ENCODE measurements around the gene LTA4H.

LTA4H gene

DNA sequence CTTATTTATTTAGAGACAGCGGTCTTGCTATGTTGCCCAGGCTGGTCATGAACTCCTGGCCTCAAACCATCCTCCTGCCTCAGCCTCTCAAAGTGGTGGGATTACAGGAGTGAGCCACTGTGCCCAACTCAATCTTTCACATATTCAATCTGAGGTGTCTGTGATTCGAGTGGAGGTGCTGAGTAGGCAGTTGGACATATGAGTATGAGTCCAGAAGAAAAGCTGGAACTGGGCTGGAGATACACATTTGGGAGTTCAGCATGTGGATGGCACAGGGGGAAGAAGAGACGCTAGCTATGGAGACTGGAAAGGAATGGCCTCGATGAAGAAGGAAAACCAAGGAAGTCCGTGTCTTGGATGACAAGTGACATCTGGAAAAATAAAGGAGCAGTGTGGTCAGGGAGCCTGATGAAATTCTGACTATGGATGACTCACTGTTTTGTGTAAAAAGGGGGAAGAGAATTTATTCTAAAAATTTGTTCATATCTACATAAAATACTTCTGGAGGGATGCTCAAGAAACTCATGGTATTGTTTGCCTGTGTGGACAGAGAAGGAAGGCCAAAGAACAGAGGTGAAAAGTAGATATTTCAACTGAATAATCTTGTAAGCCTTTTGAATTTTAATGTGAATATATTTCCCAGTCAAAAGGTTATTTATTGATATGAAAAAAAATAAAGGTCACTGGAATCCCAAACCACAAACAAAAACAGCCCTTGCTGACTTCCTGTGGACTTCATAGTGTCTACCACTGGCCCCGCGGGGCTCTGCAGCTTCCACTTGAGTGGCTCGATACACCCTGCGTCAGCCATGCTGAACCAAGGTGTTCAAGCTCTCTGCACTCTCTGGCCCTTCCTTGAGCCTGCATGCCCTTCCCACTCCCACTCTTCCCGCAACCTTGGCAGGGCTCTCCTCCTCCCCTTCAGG, 8.9 kb upstream of the LTA4H start:
- Histone ChIP-seq H3K4me3 (ENCODE audit: low read length, poor library complexity, severe bottlenecking) (no peak overlapping the region), H3K27me3 (ENCODE audit: insufficient read depth, low read length, poor library complexity, severe bottlenecking) (no peaks in the 10 kb centered on the region)

DNA sequence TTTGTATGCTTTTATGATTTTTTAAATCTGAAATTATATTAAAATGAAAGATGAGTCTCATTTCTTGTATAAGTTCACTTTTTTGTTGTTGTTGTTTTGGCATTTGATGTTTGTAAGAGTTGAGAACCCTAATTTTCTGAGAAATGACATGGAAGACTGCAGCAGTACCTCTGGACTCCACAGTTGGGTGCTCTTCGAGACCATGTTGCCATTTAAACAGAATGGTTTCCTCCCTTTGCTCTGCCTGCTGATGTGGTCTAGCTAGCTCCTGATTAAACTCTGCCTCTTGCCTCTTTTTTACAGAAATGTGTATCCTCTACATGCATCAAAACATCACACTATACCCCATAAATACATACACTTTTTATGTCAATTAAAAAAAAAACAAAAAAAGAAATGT, 5.8 kb upstream of the LTA4H start:
- Histone ChIP-seq H3K9ac (ENCODE audit: low read depth, low read length, poor library complexity, severe bottlenecking) (no peak overlapping the region), H3K79me2 (ENCODE audit: insufficient read depth, low read length) (no peaks in the 10 kb centered on the region), H2AFZ (ENCODE audit: low read length) (no peak overlapping the region), H3K4me1 (ENCODE audit: insufficient read depth, low read length, poor library complexity, severe bottlenecking) (peaks cover 14% of the 10 kb centered on the region), H3K9me3 (ENCODE audit: insufficient read depth, low read depth, low read length) (no peaks in the 10 kb centered on the region), H3K9me2 (replicated peaks; ENCODE audit: low read depth, low read length) (no peaks in the 10 kb centered on the region), H3K36me3 (ENCODE audit: insufficient read depth, low read length) (no peaks in the 10 kb centered on the region), H4K20me1 (ENCODE audit: insufficient read depth, low read length, poor library complexity, severe bottlenecking) (no peaks in the 10 kb centered on the region), H3K27me3 (ENCODE audit: insufficient read depth, low read length, poor library complexity, severe bottlenecking) (no peaks in the 10 kb centered on the region), H3F3A (ENCODE audit: low read depth) (no peaks in the 10 kb centered on the region), H3K4me2 (ENCODE audit: low read depth, low read length, poor library complexity, severe bottlenecking) (no peak overlapping the region), H3K4me3 (ENCODE audit: low read length, poor library complexity, severe bottlenecking) (no peak overlapping the region)
- TF ChIP-seq, protein P1, sequence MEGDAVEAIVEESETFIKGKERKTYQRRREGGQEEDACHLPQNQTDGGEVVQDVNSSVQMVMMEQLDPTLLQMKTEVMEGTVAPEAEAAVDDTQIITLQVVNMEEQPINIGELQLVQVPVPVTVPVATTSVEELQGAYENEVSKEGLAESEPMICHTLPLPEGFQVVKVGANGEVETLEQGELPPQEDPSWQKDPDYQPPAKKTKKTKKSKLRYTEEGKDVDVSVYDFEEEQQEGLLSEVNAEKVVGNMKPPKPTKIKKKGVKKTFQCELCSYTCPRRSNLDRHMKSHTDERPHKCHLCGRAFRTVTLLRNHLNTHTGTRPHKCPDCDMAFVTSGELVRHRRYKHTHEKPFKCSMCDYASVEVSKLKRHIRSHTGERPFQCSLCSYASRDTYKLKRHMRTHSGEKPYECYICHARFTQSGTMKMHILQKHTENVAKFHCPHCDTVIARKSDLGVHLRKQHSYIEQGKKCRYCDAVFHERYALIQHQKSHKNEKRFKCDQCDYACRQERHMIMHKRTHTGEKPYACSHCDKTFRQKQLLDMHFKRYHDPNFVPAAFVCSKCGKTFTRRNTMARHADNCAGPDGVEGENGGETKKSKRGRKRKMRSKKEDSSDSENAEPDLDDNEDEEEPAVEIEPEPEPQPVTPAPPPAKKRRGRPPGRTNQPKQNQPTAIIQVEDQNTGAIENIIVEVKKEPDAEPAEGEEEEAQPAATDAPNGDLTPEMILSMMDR (conservative IDR thresholded peaks at IDR 0.05; ENCODE audit: low read length), result peak; percentile 32; the same call in 1 of the 2 replicates
- no peak for TF ChIP-seq EZH2phosphoT487 (IDR thresholded peaks at IDR 0.05; ENCODE audit: borderline replicate concordance)

More for the DNA sequence above, 8.9 kb upstream of the LTA4H start:
- Histone ChIP-seq H3K4me2 (ENCODE audit: low read depth, low read length, poor library complexity, severe bottlenecking) (no peak overlapping the region), H3K36me3 (ENCODE audit: insufficient read depth, low read length) (no peaks in the 10 kb centered on the region), H3K9me2 (replicated peaks; ENCODE audit: low read depth, low read length) (no peaks in the 10 kb centered on the region), H3K79me2 (ENCODE audit: insufficient read depth, low read length) (no peaks in the 10 kb centered on the region), H3K4me1 (ENCODE audit: insufficient read depth, low read length, poor library complexity, severe bottlenecking) (peaks cover 15% of the 10 kb centered on the region), H4K20me1 (ENCODE audit: insufficient read depth, low read length, poor library complexity, severe bottlenecking) (no peaks in the 10 kb centered on the region), H3K9me3 (ENCODE audit: insufficient read depth, low read depth, low read length) (no peaks in the 10 kb centered on the region), H3K9ac (ENCODE audit: low read depth, low read length, poor library complexity, severe bottlenecking) (no peak overlapping the region), H3F3A (ENCODE audit: low read depth) (no peaks in the 10 kb centered on the region), H2AFZ (ENCODE audit: low read length) (peak overlapping the region; percentile 33; the same call in 1 of the 2 replicates)
- TF ChIP-seq, protein P1 (conservative IDR thresholded peaks at IDR 0.05; ENCODE audit: low read length), result no peak
- no peak for TF ChIP-seq EZH2phosphoT487 (IDR thresholded peaks at IDR 0.05; ENCODE audit: borderline replicate concordance)

DNA sequence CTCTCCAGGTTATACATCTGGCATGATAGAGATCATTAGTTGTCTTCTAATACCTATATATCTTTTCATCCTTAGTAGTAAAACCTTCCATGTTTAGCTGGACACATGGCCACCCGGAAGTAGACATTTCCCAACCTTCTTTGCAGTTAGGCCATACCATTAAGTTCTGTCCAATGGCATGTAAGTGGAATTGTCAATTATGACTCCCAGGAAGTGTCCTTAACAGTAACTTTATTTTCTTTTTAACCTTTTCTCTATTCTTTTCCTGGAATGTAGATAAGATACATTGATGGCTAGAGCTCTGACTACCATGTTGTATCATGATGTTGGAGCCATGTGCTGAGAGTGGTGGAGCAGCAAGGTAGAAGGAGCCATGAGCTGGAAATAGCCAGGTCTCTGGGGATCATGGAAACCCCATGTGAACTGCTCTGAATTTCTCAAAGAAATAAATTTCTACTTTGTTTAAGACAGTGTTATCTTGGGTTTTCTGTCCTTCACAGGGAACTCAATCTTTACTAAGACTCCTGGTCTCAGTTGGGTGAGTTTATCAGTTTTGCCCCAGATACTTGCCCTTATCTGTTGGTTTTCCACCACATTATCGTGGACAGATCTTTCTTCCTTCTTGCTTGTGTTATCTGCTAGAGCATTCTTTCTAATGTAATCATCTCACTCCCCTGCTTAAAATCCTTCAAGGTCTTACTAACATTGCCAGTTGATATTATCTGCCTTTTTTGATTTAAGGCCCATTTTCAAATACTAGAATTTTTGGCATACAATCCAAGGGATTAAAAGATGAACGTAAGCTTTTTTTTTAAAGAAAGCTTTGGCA, 5.1 kb upstream of the LTA4H start:
- no peak overlapping the region for H2AFZ ChIP-seq (ENCODE audit: low read length)
- no peaks in the 10 kb centered on the region for H4K20me1 ChIP-seq (ENCODE audit: insufficient read depth, low read length, poor library complexity, severe bottlenecking)
- H3K27me3 ChIP-seq (ENCODE audit: insufficient read depth, low read length, poor library complexity, severe bottlenecking), result no peaks in the 10 kb centered on the region
- no peak overlapping the region for H3K4me2 ChIP-seq (ENCODE audit: low read depth, low read length, poor library complexity, severe bottlenecking)
- H3K4me3 ChIP-seq (ENCODE audit: low read length, poor library complexity, severe bottlenecking), result no peak overlapping the region
- H3K79me2 ChIP-seq (ENCODE audit: insufficient read depth, low read length), result no peaks in the 10 kb centered on the region
- no peaks in the 10 kb centered on the region for H3K36me3 ChIP-seq (ENCODE audit: insufficient read depth, low read length)
- no peaks in the 10 kb centered on the region for H3K9me3 ChIP-seq (ENCODE audit: insufficient read depth, low read depth, low read length)
- H3K9me2 ChIP-seq (replicated peaks; ENCODE audit: low read depth, low read length), result no peaks in the 10 kb centered on the region
- H3F3A ChIP-seq (ENCODE audit: low read depth), result no peaks in the 10 kb centered on the region
- TF ChIP-seq, protein P1 (conservative IDR thresholded peaks at IDR 0.05; ENCODE audit: low read length), result no peak
- no peak for TF ChIP-seq EZH2phosphoT487 (IDR thresholded peaks at IDR 0.05; ENCODE audit: borderline replicate concordance)
- H3K4me1 ChIP-seq (ENCODE audit: insufficient read depth, low read length, poor library complexity, severe bottlenecking), result peaks cover 17% of the 10 kb centered on the region
- no peak overlapping the region for H3K9ac ChIP-seq (ENCODE audit: low read depth, low read length, poor library complexity, severe bottlenecking)

All from Loucy (cell line).